Hippocampal formation (tissue), 2 donors: ENCODE results near the gene GPR157.
A peak's percentile ranks its signal among the peaks of the same experiment; 100 is the strongest.
"Not testable (repeated sequence)": the region's sequence is repeated elsewhere in the genome, so short reads cannot be mapped to it uniquely, and the experiment has no call there.

ENCODE experiments used
- DNase-seq, 2 donors: peaks; one replicate each; lab custom pipeline; 2025; lab: John Stamatoyannopoulos, UW

The GPR157 gene, protein sequence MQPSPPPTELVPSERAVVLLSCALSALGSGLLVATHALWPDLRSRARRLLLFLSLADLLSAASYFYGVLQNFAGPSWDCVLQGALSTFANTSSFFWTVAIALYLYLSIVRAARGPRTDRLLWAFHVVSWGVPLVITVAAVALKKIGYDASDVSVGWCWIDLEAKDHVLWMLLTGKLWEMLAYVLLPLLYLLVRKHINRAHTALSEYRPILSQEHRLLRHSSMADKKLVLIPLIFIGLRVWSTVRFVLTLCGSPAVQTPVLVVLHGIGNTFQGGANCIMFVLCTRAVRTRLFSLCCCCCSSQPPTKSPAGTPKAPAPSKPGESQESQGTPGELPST

DNA sequence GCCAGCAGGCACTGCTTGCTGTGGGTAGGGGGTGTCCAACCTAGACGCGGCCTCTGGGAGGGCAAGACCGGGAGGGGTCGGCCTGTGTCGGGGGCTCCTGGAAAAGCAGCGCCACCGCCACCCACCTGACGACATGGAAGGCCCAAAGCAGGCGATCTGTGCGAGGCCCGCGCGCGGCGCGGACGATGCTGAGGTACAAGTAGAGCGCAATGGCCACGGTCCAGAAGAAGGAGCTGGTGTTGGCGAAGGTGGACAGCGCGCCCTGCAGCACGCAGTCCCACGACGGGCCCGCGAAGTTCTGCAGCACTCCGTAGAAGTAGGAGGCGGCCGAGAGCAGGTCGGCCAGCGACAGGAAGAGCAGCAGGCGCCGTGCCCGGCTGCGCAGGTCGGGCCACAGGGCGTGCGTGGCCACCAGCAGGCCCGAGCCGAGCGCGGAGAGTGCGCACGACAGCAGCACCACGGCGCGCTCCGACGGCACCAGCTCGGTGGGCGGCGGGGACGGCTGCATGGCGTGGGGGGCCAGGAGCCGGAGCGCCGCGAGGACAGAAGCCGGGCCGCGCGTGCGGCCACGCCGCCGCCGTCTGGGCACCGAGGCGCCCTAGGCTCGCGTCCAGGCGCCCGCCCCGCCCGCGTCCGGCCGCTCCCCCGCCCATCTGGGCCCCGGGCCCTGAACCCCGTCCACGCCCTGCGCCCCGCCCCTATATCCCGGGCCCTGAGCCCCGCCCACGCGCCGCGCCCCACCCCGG lies at the start of gene GPR157:
Gene GPR157, minus strand, starts transcription at position 583 of the 746 bp plus-strand sequence. Its CDS starts 75 bp downstream, at position 508.
- DNase-seq: peak; percentile 1 to 47

DNA sequence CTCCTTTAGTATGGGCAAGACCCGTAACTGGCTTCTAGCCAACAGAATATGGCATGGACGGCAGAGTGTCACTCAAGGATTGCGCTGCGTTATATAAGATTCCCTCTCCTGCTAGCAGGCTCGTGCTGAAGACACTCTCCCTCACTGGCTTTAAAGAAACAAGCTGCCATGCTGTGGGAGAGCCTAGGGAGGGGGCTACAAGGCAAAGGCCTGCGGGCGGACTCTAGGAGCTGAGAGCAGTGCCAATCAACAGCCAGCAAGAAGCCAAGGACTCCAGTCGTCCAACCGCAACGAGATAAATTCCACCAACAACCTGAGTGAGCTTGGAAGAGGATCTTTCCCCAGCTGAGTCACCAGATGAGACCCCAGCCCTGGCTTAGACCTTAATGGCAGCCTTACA lies 45.9 kb upstream of the GPR157 start:
- no peak for DNase-seq

DNA sequence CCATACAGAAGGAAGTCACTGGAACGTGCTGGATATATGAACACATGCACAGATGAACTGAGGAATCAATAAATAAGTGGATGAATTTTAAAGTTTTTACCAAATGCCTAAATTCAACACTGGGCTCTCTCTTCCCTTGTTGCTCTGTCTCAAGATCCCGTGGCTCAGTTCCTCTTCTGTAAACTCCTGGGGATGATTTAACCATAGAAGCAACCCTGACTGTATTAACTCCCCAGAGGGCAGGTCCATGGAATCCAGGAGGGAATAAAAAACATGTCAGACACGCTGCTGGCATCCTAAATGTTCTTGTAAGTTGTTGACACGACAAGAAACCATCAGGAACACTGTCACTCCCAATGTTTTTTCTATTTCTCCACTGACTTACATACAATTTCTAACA lies 45.3 kb upstream of the GPR157 start:
- no peak for DNase-seq

DNA sequence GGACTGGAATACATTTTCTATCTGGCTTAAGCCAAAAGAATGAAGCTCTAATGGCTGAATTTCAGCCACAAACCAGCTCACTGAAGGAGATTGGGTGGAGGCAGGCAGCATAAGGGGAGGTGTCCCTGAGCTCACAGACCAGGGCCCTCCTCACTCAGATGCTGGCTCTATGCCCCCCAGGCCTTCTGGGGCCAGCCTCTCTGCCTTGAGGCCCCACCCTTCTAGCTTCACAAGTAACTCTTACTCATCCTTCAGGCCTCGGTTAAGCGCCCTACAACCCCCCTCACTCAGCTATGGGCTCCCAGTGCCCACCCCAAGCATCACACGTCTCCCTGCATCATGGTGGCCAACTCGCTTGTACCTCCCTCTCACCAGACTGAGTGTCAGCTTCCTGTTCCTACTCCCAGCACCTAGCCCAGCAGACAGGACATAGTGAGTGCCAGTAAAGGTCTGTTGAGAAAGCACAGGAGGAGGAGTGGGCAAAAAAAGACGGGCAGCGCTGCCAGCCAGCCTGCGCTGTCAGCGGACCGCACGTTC lies 40.8 kb upstream of the GPR157 start:
- DNase-seq: no peak

DNA sequence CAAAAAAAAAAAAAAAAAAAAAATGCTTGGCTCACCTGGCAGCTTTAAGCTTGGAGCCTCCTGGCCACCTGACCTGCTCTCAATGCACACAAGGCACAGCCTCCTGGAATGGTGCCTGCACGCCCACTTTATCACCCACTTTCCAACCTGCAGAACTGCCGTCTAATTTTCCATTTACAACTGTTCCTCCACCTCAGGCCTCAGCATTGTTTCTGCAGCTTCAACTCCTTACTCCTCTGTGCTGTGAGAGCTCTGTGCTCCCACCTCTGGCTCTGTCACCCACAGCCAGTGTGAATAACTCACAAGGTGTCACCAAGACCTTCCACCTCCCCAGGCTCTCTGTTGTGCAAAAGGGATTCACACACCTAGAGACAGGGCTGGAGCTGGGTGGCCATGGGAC lies 38.7 kb upstream of the GPR157 start:
- no peak for DNase-seq

DNA sequence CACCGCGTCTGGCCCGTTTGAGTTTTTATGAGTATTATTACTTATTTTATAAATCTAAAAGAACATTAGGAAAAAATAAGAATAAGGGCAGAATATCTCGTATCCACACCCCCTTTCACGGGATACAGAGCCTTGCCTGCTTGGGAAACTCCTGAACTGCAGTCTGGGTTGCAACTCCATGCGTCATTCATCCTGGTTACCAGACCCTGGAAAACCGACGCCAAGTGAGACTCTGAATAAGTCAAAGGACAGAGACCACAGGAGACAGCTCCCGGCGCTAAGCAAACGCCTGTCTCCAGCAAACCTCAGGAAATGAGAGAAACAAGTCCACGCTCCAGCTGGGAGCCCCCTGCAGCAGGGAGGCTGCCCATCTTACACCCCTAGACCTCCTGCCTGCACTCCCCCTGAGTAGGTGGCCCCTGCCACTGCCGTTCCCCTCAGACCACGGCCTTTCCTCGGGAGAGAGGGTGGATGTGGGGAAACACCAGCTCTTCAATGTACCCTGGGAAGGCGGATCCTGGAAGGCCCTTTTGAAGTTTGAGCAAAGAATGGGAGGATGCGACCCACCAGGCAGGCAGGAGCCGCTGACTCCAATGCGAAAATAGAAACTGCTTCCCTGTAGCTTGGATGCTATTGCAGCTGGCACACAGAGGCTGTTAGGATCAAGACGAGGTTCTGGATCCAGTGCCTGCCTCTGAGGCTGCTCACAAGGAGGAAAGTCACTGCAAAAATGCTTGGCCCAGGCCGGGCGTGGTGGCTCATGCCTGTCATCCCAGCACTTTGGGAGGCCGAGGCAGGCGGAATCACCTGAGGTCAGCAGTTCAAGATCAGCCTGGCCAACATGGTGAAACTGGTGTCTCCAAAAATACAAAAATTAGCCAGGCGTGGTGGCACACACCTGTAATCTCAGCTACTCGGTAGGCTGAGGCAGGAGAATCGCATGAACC lies 37.7 kb upstream of the GPR157 start:
- no peak for DNase-seq

DNA sequence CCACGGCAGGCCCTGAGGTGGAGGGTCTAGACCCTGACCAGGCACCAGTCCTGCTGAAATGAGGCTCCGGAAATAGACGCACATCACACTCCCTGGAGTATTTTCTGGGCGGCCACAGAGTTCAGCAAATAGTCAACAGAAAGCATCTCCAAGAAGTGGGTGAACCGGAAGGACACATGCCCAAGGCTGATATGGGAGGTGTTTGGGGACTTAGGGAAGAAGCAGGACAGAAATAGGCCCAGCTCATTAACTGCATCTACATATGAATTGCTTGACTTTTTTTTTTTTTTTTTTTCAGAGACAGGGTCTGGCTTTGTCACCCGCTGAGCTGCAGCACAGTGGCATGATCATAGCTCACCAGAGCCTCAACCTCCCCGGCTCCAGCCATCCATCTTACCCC lies 36.5 kb upstream of the GPR157 start:
- no peak for DNase-seq

DNA sequence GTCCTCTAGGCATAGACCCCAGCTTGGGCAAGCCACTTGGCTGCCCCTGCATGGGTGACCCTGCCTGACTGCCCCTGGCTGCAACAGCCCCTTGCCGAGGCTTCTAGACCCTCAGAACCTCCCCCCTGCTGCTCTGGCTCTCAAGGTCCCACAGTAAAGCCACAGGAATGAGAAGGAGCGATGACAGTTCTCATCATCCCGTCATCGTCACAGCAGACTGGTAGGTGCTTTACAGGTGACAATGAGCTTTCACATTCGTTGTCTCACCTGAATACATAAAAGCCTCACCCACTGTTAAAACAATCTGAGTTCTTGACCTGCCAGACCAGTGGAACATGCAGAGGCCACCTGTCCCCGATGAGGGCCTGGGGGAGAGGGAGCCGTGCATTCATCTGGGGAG lies 36.0 kb upstream of the GPR157 start:
- no peak for DNase-seq

DNA sequence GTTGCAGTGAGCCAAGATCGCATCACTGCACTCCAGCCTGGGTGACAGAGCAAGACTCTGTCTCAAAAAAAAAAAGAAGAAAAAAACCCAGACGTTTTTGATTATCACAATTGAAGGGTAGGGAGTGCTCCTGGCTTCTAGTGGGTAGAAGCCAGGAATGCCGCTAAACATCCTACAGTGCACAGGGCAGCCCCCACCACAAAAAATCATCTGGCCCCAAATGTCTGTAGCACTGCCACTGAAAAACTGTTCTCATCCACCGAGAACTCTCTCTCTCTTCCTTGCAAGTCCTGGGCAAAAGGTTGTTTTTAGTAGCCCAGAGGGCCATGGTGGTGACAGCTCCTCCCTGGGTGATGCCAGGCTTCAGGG lies 35.6 kb upstream of the GPR157 start:
- DNase-seq: no peak

DNA sequence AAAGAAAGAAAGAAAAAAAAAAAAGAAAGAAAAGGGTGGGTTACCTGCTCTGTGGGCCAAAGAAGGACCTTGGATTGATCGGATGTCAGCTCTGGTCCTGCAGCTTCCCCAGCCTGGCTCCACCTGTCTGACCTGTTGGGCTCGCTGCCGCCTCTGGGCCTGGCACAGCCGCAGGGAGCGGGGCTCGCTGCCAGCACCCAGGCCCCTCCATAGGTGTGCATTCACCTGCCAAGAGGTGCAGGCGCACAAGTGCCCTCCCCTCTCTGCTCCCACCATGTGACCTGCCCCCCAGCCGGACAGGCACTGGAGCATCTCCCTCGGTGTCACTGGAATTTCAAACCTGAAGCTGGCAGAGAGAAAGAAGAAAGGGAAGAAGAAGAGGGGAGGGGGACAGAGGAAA lies 33.1 kb upstream of the GPR157 start:
- DNase-seq: no peak

DNA sequence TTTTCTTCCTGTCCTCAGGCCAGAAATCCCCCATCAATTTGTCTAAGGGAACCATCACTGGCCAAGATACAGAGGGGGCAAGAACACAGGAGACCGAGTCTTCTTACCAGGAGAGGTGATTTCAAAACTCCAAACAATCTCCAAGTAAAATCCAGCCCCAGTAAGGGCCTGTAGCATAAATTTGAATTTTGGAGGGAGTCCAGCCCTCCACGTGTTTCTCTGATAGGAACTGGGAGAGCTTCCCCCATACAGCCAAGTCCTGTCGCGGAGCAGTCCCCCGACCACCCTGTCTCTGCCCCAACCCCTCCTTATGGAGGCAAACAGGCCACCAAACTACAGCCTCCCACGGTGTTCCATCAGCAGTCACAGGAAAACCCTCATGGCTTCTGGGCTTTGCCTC lies 32.4 kb upstream of the GPR157 start:
- no peak for DNase-seq

DNA sequence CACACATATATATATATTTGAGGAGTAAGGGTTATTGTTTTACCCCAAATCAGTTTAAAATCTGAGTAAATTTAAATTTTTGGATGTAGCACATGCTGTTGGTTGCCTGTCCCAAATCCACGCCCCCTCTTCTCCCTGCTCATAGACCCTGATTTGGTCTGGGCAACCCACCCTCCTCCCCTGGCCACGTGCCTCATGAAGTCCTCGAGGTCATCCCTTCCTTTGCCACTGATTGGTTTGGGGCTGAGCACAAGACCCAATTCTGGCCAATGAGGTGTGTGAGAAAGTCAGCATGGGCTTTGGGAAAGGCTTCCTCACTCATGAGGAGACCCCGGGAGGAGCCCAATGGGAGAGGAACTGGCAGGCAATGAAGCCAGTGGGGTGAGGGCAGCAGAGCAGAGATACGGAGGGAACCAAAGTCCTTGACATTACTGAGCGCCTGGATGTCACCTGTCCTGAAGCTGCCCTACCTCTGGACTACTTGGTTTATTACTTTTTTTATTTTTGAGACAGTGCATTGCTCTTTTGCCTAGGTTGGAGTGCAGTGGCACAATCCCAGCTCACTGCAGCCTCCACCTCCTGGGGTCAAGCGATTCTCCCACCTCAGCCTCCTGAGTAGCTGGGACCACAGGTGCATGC lies 31.3 kb upstream of the GPR157 start:
- DNase-seq: no peak

DNA sequence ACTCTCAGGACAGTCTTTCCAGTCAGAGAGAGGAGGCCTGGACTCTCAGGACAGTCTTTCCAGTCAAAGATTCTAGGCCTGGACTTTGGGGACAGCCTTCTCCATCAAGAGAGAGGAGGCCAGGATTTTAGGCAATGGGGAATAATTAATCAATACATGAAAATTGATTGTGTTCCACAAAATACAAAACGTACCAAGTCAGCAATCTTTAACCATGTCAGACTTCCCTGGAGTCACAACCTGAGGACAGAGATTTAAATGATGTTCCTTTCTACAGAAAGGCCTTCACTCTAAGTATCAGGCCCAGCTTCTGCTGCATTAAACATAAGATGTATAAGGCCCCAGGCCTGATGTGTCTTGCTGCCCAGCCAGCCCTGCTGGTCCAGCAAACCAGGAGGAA lies 27.0 kb upstream of the GPR157 start:
- DNase-seq: no peak

DNA sequence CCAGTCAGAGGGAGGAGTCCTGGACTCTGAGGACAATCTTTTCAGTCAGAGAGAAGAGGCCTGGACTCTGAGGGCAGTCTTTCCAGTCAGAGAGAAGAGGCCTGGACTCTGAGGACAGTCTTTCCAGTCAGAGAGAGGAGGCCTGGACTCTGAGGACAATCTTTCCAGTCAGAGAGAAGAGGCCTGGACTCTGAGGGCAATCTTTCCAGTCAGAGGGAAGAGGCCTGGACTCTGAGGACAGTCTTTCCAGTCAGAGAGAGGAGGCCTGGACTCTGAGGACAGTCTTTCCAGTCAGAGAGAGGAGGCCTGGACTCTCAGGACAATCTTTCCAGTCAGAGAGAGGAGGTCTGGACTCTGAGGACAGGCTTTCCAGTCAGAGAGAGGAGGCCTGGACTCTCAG lies 26.5 kb upstream of the GPR157 start:
- not testable (repeated sequence) for DNase-seq

DNA sequence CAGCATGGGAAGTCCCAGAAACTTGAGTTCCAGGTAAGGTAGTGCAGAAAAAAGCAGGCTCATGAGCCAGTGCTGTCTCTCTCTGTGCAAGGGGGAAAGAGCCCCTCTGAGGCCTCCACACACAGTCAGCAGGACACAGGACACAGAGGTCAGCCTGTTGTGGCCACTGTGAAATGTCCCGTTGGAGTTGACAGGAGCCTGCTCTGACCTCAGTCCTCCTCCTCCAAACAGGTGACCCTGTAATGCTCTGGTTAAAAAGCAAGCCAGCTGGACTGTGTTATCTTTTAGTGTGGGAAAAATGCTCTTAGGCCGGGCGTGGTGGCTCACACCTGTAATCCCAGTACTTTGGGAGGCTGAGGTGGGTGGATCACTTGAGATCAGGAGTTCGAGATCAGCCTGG lies 24.2 kb upstream of the GPR157 start:
- DNase-seq: no peak

DNA sequence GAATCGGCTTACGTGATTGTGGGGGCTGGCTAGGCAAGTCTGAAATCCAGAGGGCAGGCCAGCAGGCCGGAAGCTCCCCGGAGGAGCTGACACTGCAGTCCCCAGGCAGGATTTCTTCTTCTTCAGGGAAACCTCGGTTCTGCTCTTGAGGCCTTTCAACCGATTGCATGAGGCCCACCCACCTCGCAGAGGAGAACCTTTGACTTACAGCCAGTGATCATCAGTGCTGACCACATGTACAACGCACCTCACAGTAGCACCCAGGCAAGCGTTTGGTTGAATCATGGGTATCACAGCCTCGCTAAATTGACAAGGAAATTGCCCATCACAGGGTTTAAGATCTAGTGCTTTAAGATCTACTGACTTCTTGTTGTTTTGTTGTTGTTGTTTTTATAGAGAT lies 23.6 kb upstream of the GPR157 start:
- DNase-seq: no peak

DNA sequence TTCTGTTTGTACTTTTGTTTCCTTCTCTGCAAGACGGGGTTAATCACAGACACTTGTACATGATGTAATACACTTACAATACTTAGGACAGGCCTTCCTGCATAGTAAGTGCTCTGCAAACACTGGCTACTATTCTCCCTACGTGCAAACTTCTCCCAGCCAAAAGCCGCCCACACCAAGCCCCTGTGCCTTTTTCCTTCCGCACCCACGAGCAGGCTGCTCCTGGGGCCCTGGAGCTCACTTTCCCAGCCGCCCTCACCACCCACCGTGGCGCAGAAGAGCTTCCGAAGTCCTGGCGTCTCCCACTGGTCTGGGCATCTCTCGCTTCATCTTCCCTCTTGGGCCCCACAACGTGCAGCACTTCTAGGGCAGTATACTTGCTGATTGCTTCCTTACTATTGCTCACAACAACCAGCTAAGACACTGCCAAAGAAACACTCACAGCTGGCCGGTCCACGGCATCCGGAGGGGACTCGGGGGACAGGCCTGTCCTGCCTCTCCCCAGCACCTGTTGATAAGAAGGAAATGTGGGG lies 22.5 kb upstream of the GPR157 start:
- DNase-seq: no peak

DNA sequence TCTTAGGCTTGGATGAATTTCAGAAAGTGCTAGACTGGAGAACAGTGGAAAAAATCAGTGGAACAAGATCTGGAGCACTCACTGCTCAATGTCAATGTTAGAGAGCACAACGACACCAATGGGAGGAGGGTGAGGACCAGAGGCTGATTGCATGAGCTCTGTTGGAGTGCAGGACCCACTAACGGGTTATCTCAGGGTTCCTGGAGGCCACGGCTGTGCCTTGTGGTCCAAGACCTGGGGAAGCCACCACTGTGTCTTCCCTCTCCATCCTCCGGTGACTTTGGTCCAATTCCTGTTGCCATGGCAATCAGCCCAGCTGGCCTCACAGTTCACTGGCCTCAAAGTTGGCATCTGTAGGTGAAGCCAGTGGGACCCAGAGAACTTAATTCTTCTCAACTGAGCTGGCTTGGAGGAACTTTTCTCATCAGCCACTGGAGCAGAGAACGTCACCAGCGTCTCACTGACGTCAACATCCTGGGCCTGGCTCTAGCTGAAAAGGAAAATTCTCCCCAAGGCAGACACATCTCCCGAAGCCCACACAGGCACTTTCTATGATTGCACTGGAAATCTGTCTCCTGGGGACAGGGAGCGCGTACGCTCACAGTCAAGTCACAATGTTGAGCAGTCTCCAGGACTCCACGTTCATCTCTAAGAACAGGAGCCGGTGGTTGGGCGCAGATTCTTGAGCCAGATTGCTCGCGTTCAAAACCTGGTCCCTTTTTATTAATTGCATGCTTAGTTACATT lies 21.9 kb upstream of the GPR157 start:
- peak in 1 of 2 donors; percentile 29 for DNase-seq

DNA sequence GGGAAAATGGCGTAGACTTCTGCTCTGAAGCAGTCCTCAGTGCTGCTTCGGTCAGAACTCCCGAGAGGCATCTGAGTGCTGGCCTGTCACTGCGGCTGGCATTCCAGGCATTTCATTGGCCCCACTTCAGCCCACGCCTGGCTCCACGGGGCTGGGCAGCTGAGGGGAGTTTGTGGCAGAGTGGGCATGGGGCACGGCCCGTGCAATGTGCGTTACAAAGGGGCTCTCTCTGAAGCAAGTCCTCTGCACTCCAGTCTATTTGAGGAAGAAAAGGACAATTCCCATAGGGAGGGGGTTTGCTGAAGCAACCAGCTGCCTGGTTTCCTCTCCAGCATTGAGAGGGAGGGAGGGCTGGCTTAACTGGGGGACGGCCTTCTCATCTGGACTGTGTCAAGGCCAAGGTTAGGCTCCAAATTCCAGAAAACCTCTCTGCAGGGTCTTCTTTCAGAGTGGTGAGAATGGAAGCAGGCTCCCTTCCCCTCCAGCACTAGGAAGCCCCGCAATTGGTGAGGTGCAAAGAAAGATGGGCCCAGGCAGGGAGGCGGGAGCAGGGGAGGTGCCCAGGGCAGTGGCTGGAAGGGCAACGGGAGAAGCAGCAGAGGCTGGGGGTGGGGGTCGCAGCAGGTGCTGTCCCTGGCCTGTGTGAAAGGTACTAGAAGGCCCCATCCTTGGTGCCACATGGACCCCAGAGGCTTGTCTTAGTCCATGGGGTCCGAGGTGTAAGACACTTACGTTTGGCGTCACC lies 21.1 kb upstream of the GPR157 start:
- no peak for DNase-seq

DNA sequence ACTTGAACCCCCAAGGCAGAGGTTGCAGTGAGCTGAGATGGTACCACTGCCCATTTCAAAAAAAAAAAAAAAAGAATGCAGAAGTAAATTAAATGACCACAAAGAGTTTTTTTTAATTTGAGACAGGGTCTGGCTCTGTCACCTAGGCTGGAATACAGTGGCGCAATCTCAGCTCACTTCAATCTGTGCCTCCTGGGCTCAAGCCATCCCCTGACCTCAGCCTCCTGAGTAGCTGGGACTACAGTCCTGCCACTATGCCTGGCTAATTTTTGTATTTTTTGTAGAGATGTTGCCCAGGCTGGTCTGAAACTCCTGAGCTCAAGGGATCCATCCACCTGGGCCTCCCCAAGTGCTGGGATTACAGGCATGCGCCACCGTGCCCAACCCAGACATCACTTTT lies 20.2 kb upstream of the GPR157 start:
- DNase-seq: no peak
